Brain microvascular endothelial cell (primary cell): ENCODE data around the gene MAST1.
"Not testable (repeated sequence)": the region's sequence is repeated elsewhere in the genome, so short reads cannot be mapped to it uniquely, and the experiment has no call there.

Source experiments
- DNase-seq: peaks from one replicate; pipeline ENCODE4 v3.0.0-alpha.2; 2020
- H3K27ac ChIP-seq: fragments of 250-450 bp; sonication (Bioruptor Pico); 2 replicates; pipeline ENCODE4 v1.5.1; 2020; ENCODE audit warnings: mild to moderate bottlenecking, moderate library complexity
- H3K27me3 ChIP-seq: fragments of 250-450 bp; sonication (Bioruptor Pico); replicated peaks from 2 replicates; pipeline ENCODE4 v1.5.1; 2020; ENCODE audit warnings: mild to moderate bottlenecking
- H3K36me3 ChIP-seq: fragments of 250-450 bp; sonication (Bioruptor Pico); replicated peaks from 2 replicates; pipeline ENCODE4 v1.5.1; 2020; ENCODE audit warnings: mild to moderate bottlenecking
- H3K4me3 ChIP-seq: 2 replicates; pipeline ENCODE4 v1.5.1; 2011; ENCODE audit warnings: low read depth, mild to moderate bottlenecking, control low read depth, low read length, moderate library complexity
- in situ Hi-C: cut with HindIII; loops from 2 replicates; pipeline ENCODE4 v1.10.0; 2017; ENCODE audit warnings: low sequenced_read_pairs, low pct_ligation_motif_present
- TF ChIP-seq, protein P1 (sequence below): IDR thresholded peaks from 2 replicates; pipeline ENCODE4 v1.5.1; 2011; ENCODE audit warnings: low read depth, mild to moderate bottlenecking, moderate library complexity, low read length, control low read depth, inconsistent platforms; ENCODE audit errors: missing control alignments

MAST1 gene

DNA sequence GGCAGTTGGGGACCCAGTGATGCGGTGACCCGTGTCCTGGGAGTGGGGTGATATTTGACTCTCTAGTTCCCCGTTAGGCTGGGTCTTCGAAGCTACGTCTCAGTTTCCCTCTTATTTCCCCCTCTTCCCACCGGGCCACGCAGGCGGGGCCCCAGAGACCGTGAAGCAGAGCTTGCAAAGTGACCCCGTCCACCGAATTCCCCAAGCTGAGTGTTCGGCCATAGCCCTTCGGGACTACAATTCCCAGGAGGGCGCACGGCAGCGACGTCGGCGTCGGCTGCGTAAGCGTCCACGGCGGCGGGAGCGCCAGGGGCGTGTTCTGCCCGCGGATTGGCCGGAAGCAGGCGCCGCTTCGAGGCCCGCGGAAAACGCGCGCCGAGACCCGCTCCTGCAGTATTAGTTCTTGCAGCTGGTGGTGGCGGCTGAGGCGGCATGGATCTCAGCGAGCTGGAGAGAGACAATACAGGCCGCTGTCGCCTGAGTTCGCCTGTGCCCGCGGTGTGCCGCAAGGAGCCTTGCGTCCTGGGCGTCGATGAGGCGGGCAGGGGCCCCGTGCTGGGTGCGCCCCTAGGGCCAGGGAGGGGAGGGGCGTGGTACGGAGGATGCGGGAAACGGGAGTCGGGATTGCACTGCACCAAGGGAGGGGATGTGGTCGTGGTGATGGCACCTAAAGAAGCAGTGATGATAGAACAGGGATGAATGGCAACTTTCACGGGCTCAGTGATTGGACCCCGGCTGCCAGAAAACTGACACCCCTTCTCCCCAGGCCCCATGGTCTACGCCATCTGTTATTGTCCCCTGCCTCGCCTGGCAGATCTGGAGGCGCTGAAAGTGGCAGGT lies 31.9 kb upstream of the MAST1 start, which contains the start of gene RNASEH2A:
Gene RNASEH2A (plus strand): TSS at position 343 of the 840 bp plus-strand sequence. CDS start 90 bp downstream, at position 433.
- DNase-seq = peak; percentile 82
- Histone ChIP-seq H3K27ac (no peak within 1 kb of the TSS), H3K36me3 (no peaks in the 10 kb centered on the region), H3K4me3 (peak within 1 kb of the TSS; percentile 77), H3K27me3 (no peaks in the 10 kb centered on the region)
- in situ Hi-C loops = no loop called here
- TF ChIP-seq, protein P1, sequence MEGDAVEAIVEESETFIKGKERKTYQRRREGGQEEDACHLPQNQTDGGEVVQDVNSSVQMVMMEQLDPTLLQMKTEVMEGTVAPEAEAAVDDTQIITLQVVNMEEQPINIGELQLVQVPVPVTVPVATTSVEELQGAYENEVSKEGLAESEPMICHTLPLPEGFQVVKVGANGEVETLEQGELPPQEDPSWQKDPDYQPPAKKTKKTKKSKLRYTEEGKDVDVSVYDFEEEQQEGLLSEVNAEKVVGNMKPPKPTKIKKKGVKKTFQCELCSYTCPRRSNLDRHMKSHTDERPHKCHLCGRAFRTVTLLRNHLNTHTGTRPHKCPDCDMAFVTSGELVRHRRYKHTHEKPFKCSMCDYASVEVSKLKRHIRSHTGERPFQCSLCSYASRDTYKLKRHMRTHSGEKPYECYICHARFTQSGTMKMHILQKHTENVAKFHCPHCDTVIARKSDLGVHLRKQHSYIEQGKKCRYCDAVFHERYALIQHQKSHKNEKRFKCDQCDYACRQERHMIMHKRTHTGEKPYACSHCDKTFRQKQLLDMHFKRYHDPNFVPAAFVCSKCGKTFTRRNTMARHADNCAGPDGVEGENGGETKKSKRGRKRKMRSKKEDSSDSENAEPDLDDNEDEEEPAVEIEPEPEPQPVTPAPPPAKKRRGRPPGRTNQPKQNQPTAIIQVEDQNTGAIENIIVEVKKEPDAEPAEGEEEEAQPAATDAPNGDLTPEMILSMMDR = no peak

GRCh38 chr19:12815088-12815487 lies 23.2 kb upstream of the MAST1 start:
- H3K36me3 ChIP-seq = no peaks in the 10 kb centered on the region
- H3K27me3 ChIP-seq = no peaks in the 10 kb centered on the region
- TF ChIP-seq, protein P1 = no peak
- DNase-seq = no peak
- in situ Hi-C loops = no loop called here
- H3K27ac ChIP-seq = no peak overlapping the region
- no peak overlapping the region for H3K4me3 ChIP-seq

- in situ Hi-C loops, H3K36me3 ChIP-seq: not testable (repeated sequence)
These were observed 21.1 kb upstream of the MAST1 start for GRCh38 chr19:12817188-12817587.

GRCh38 chr19:12817810-12818209 lies 20.5 kb upstream of the MAST1 start:
- H3K4me3 ChIP-seq, in situ Hi-C loops, DNase-seq, H3K27ac ChIP-seq, H3K36me3 ChIP-seq, H3K27me3 ChIP-seq: not testable (repeated sequence)

More at GRCh38 chr19:12817188-12817587, 21.1 kb upstream of the MAST1 start:
- not testable (repeated sequence) for DNase-seq, H3K4me3 ChIP-seq, H3K27ac ChIP-seq, H3K27me3 ChIP-seq

- Histone ChIP-seq H3K4me3 (no peak overlapping the region), H3K27ac (no peak overlapping the region), H3K27me3 (no peaks in the 10 kb centered on the region), H3K36me3 (no peaks in the 10 kb centered on the region)
- no peak for DNase-seq
- in situ Hi-C loops = no loop called here
- TF ChIP-seq, protein P1 = no peak
These were observed 16.6 kb upstream of the MAST1 start for GRCh38 chr19:12821761-12822160.

- Histone ChIP-seq H3K36me3 (no peaks in the 10 kb centered on the region), H3K27ac (no peak overlapping the region), H3K4me3 (no peak overlapping the region), H3K27me3 (no peaks in the 10 kb centered on the region)
- in situ Hi-C loops = no loop called here
- TF ChIP-seq, protein P1 = peak; percentile 62
- DNase-seq = no peak
These were observed 12.8 kb upstream of the MAST1 start for GRCh38 chr19:12825254-12826131.
